Liver (tissue), 9 donors: ENCODE data around the gene TSC1. TPM values are rescaled to one million over a fixed set of nuclear protein-coding genes. Genes with fewer than 3 reads are reported as not detected.

ENCODE experiments used
- DNase-seq: peaks from one replicate; pipeline ENCODE4 v3.0.0-alpha.2; 2017; ENCODE audit warnings: low spot score
- H3K27ac ChIP-seq, 2 donors: one replicate each; pipeline ENCODE4 v1.7.0; 2013; ENCODE audit warnings: inconsistent platforms in 2 of 2, low read length in 2 of 2, control low read depth in 1 of 2, low read depth in 1 of 2, mild to moderate bottlenecking in 1 of 2
- H3K27me3 ChIP-seq, 4 donors: one replicate each; pipeline versions ENCODE4 v1.6.1 to v1.7.0; 2013; ENCODE audit warnings: low read length in 3 of 4, inconsistent platforms in 1 of 4, mild to moderate bottlenecking in 1 of 4, moderate library complexity in 1 of 4; ENCODE audit not compliant: control insufficient read depth in 4 of 4, insufficient read depth in 4 of 4
- H3K36me3 ChIP-seq, 4 donors: one replicate each; pipeline versions ENCODE4 v1.6.1 to v1.7.0; 2013; ENCODE audit warnings: low read length in 3 of 4, mild to moderate bottlenecking in 3 of 4, low read depth in 1 of 4, moderate library complexity in 1 of 4; ENCODE audit not compliant: control insufficient read depth in 4 of 4, insufficient read depth in 3 of 4
- H3K4me1 ChIP-seq, 4 donors: one replicate each; pipeline versions ENCODE4 v1.6.1 to v1.7.0; 2013; ENCODE audit warnings: low read length in 3 of 4, mild to moderate bottlenecking in 3 of 4, moderate library complexity in 1 of 4; ENCODE audit not compliant: control insufficient read depth in 4 of 4, insufficient read depth in 4 of 4
- H3K4me3 ChIP-seq, 3 donors: one replicate each; pipeline versions ENCODE4 v1.6.1 to v1.7.0; 2013; ENCODE audit warnings: low read length in 3 of 3, control low read depth in 1 of 3, low read depth in 1 of 3, mild to moderate bottlenecking in 1 of 3
- H3K9ac ChIP-seq, 2 donors: one replicate each; pipeline ENCODE4 v1.7.0; 2013; ENCODE audit warnings: low read length in 2 of 2, mild to moderate bottlenecking in 2 of 2, moderate library complexity in 2 of 2, control low read depth in 1 of 2, low read depth in 1 of 2
- H3K9me3 ChIP-seq, 4 donors: one replicate each; pipeline versions ENCODE4 v1.6.1 to v1.7.0; 2013; ENCODE audit warnings: low read length in 3 of 4; ENCODE audit not compliant: control insufficient read depth in 4 of 4
- EGR1 ChIP-seq, 2 donors: IDR thresholded peaks; 2 replicates each; pipeline ENCODE4 v1.6.1; 2016 to 2018; ENCODE audit warnings: antibody characterized with exemption in 2 of 2, low read depth in 2 of 2
- FOXA1 ChIP-seq: IDR thresholded peaks from 2 replicates; pipeline ENCODE4 v1.6.1; 2016; ENCODE audit warnings: antibody characterized with exemption
- FOXA2 ChIP-seq: IDR thresholded peaks from 2 replicates; pipeline ENCODE4 v1.6.1; 2016; ENCODE audit warnings: antibody characterized with exemption
- GABPA ChIP-seq, 2 donors: IDR thresholded peaks in 1 of 2; conservative IDR thresholded peaks in 1 of 2; 2 replicates each; pipeline ENCODE4 v1.6.1; 2016; ENCODE audit warnings: antibody characterized with exemption in 2 of 2, mild to moderate bottlenecking in 1 of 2, moderate library complexity in 1 of 2
- HNF4A ChIP-seq, 2 donors: conservative IDR thresholded peaks; 2 replicates each; pipeline ENCODE4 v1.6.1; 2016; ENCODE audit warnings: antibody characterized with exemption in 2 of 2, mild to moderate bottlenecking in 2 of 2
- HNF4G ChIP-seq: IDR thresholded peaks from 2 replicates; pipeline ENCODE4 v1.6.1; 2016; ENCODE audit warnings: antibody characterized with exemption
- JUND ChIP-seq, 2 donors: IDR thresholded peaks; 2 replicates each; pipeline ENCODE4 v1.6.1; 2016; ENCODE audit warnings: antibody characterized with exemption in 2 of 2
- NR2F2 ChIP-seq: IDR thresholded peaks from 2 replicates; pipeline ENCODE4 v1.6.1; 2016; ENCODE audit warnings: antibody characterized with exemption
- RAD21 ChIP-seq, 2 donors: IDR thresholded peaks; 2 replicates each; pipeline ENCODE4 v1.6.1; 2016; ENCODE audit warnings: antibody characterized with exemption in 2 of 2, mild to moderate bottlenecking in 2 of 2
- RXRA ChIP-seq, 2 donors: IDR thresholded peaks; 2 replicates each; pipeline ENCODE4 v1.6.1; 2017 to 2018; ENCODE audit warnings: antibody characterized with exemption in 2 of 2, mild to moderate bottlenecking in 1 of 2
- SP1 ChIP-seq: IDR thresholded peaks from 2 replicates; pipeline ENCODE4 v1.6.1; 2018; ENCODE audit warnings: antibody characterized with exemption, mild to moderate bottlenecking
- TAF1 ChIP-seq: conservative IDR thresholded peaks from 2 replicates; pipeline ENCODE4 v1.6.1; 2016; ENCODE audit warnings: antibody characterized with exemption, mild to moderate bottlenecking
- YY1 ChIP-seq: IDR thresholded peaks from 2 replicates; pipeline ENCODE4 v1.6.1; 2016; ENCODE audit warnings: antibody characterized with exemption, mild to moderate bottlenecking
- WGBS: extraction: QIAGEN DNeasy Blood & Tissue Kit; methylation state at CpG from one replicate; pipeline ENCODE4 v1.1.7; 2013; 5-methylcytosine and 5-hydroxymethylcytosine counted together
- polyA plus RNA-seq, 2 donors: library from polyadenylated mRNA; stranded (reverse) in 1 of 2; unstranded in 1 of 2; fragments of 200-250 nt in 1 of 2; fragments of >200 nt in 1 of 2; fragmentation: Nextera tagmentation in 1 of 2; extraction: Ambion mirVana in 1 of 2; gene quantifications; one replicate each; pipeline versions ENCODE4 v1.2.1 to v1.2.3, GENCODE V29; 2013 to 2015
- total RNA-seq, 2 donors: library from RNA; depleted of rRNA; stranded (reverse); fragments of >200 nt; gene quantifications; one replicate each; pipeline ENCODE4 v1.2.3, GENCODE V29; 2014
- TF ChIP-seq, protein P1 (sequence below): IDR thresholded peaks from 2 replicates; pipeline ENCODE4 v1.6.1; 2016; ENCODE audit warnings: antibody characterized with exemption
- TF ChIP-seq, protein P2 (sequence below): fragments of 150-350 bp; IDR thresholded peaks from 2 replicates; pipeline ENCODE4 v1.5.1; 2017; ENCODE audit warnings: improper control_type of control experiment, low read depth, low read length; ENCODE audit not compliant: missing input control
- TF ChIP-seq, protein P3 (sequence below): IDR thresholded peaks from 2 replicates; pipeline ENCODE4 v1.6.1; 2016; ENCODE audit warnings: antibody characterized with exemption
- TF ChIP-seq, protein P4 (sequence below): IDR thresholded peaks from 2 replicates; pipeline ENCODE4 v1.6.1; 2016; ENCODE audit warnings: antibody characterized with exemption
- TF ChIP-seq, protein P5 (sequence below): IDR thresholded peaks from 2 replicates; pipeline ENCODE4 v1.6.1; 2016; ENCODE audit warnings: antibody characterized with exemption, mild to moderate bottlenecking
- donor health status: healthy.
- donor health status: healthy.
- donor health status: healthy.
- donor health status: healthy.
- donor health status: healthy.

The TSC1 gene
- total and polyA plus RNA-seq, 4 donors = 4.6 to 33.5 (median 15.6) TPM

DNA sequence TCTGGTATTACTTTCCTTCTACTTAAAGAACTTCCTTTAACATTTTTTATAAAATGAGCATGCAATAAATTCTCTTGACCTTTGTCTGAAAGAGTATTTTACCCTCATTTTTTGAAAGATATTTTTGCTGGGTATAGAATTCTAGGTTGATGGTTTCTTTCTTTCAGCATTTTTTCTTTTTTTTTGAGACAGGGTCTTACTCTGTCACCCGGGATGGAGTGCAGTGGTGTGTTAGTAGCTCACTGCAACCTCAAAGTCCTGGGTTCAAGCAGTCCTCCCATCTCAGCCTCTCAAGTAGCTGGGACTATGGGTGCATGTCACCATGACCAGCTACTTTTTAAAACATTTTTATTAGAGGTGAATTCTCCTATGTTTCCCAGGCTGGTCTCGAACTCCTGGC, 10.7 kb upstream of the TSC1 start:
- Histone ChIP-seq H3K4me1 (no peaks in the 10 kb centered on the region), H3K36me3 (no peaks in the 10 kb centered on the region), H3K9ac (no peak overlapping the region), H3K4me3 (no peak overlapping the region), H3K27me3 (no peaks in the 10 kb centered on the region), H3K27ac (no peak overlapping the region), H3K9me3 (peaks cover 3 to 8% (median 6%) of the 10 kb centered on the region in 4 donors)
- DNase-seq = no peak
- 78% methylated on average over 2 of the region's 2 CpGs for WGBS
- TF ChIP-seq, protein P1, sequence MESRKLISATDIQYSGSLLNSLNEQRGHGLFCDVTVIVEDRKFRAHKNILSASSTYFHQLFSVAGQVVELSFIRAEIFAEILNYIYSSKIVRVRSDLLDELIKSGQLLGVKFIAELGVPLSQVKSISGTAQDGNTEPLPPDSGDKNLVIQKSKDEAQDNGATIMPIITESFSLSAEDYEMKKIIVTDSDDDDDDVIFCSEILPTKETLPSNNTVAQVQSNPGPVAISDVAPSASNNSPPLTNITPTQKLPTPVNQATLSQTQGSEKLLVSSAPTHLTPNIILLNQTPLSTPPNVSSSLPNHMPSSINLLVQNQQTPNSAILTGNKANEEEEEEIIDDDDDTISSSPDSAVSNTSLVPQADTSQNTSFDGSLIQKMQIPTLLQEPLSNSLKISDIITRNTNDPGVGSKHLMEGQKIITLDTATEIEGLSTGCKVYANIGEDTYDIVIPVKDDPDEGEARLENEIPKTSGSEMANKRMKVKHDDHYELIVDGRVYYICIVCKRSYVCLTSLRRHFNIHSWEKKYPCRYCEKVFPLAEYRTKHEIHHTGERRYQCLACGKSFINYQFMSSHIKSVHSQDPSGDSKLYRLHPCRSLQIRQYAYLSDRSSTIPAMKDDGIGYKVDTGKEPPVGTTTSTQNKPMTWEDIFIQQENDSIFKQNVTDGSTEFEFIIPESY = no peak
- TF ChIP-seq RAD21 (IDR thresholded peaks at IDR 0.05) (no peak), HNF4A (conservative IDR thresholded peaks at IDR 0.05) (no peak), FOXA2 (no peak), EGR1 (IDR thresholded peaks at IDR 0.05; ENCODE audit: low read depth in 2 of 2) (no peak), NR2F2 (no peak)

DNA sequence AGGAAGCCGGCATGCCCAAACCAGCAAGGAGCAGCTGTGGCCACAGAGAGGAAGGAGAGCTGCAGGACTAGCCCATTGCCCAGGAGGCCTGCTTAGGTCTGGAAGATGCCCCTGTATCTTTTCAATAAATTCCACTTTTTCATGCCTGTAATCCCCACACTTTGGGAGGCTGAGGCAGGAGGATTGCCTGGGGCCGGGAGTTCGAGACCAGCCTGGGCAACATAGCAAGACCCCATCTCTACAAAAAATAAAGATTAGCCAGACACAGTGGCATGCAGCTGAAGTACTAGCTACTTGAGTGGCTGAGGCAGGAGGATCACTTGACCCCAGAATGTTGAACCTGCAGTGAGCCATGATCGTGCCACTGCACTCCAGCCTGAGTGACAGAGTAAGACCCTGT, 5.3 kb upstream of the TSC1 start:
- peaks cover 0 to 5% (median 2%) of the 10 kb centered on the region in 4 donors for H3K4me1 ChIP-seq
- WGBS = 87% methylated on average over 4 of the region's 4 CpGs
- H3K4me3 ChIP-seq = no peak overlapping the region
- no peak for DNase-seq
- H3K27ac ChIP-seq = no peak overlapping the region
- H3K9me3 ChIP-seq = peaks cover 0 to under 1% (median 0%) of the 10 kb centered on the region in 4 donors
- H3K27me3 ChIP-seq = no peaks in the 10 kb centered on the region
- H3K9ac ChIP-seq = no peak overlapping the region
- TF ChIP-seq HNF4A (conservative IDR thresholded peaks at IDR 0.05) (no peak), FOXA2 (no peak), SP1 (no peak), HNF4G (no peak), EGR1 (IDR thresholded peaks at IDR 0.05; ENCODE audit: low read depth in 2 of 2) (no peak), FOXA1 (no peak), RAD21 (IDR thresholded peaks at IDR 0.05) (no peak), YY1 (no peak), RXRA (IDR thresholded peaks at IDR 0.05) (no peak), NR2F2 (no peak), JUND (IDR thresholded peaks at IDR 0.05) (no peak), TAF1 (no peak), GABPA (IDR thresholded peaks at IDR 0.05 in 1 of 2, conservative IDR thresholded peaks at IDR 0.05 in 1 of 2) (no peak)
- TF ChIP-seq, protein P2, sequence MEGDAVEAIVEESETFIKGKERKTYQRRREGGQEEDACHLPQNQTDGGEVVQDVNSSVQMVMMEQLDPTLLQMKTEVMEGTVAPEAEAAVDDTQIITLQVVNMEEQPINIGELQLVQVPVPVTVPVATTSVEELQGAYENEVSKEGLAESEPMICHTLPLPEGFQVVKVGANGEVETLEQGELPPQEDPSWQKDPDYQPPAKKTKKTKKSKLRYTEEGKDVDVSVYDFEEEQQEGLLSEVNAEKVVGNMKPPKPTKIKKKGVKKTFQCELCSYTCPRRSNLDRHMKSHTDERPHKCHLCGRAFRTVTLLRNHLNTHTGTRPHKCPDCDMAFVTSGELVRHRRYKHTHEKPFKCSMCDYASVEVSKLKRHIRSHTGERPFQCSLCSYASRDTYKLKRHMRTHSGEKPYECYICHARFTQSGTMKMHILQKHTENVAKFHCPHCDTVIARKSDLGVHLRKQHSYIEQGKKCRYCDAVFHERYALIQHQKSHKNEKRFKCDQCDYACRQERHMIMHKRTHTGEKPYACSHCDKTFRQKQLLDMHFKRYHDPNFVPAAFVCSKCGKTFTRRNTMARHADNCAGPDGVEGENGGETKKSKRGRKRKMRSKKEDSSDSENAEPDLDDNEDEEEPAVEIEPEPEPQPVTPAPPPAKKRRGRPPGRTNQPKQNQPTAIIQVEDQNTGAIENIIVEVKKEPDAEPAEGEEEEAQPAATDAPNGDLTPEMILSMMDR = no peak
- TF ChIP-seq, protein P3, sequence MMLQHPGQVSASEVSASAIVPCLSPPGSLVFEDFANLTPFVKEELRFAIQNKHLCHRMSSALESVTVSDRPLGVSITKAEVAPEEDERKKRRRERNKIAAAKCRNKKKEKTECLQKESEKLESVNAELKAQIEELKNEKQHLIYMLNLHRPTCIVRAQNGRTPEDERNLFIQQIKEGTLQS = no peak
- TF ChIP-seq, protein P4, sequence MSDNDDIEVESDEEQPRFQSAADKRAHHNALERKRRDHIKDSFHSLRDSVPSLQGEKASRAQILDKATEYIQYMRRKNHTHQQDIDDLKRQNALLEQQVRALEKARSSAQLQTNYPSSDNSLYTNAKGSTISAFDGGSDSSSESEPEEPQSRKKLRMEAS = no peak
- TF ChIP-seq, protein P1 = no peak
- TF ChIP-seq, protein P5, sequence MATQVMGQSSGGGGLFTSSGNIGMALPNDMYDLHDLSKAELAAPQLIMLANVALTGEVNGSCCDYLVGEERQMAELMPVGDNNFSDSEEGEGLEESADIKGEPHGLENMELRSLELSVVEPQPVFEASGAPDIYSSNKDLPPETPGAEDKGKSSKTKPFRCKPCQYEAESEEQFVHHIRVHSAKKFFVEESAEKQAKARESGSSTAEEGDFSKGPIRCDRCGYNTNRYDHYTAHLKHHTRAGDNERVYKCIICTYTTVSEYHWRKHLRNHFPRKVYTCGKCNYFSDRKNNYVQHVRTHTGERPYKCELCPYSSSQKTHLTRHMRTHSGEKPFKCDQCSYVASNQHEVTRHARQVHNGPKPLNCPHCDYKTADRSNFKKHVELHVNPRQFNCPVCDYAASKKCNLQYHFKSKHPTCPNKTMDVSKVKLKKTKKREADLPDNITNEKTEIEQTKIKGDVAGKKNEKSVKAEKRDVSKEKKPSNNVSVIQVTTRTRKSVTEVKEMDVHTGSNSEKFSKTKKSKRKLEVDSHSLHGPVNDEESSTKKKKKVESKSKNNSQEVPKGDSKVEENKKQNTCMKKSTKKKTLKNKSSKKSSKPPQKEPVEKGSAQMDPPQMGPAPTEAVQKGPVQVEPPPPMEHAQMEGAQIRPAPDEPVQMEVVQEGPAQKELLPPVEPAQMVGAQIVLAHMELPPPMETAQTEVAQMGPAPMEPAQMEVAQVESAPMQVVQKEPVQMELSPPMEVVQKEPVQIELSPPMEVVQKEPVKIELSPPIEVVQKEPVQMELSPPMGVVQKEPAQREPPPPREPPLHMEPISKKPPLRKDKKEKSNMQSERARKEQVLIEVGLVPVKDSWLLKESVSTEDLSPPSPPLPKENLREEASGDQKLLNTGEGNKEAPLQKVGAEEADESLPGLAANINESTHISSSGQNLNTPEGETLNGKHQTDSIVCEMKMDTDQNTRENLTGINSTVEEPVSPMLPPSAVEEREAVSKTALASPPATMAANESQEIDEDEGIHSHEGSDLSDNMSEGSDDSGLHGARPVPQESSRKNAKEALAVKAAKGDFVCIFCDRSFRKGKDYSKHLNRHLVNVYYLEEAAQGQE = no peak
- no peaks in the 10 kb centered on the region for H3K36me3 ChIP-seq
